Stomach (tissue), 4 donors: ENCODE measurements around the gene SOHLH2.

Experiments used
- EP300 ChIP-seq: sonication (generic); formaldehyde crosslinking; IDR thresholded peaks from one replicate; pipeline ENCODE4 v1.6.1; 2017; ENCODE audit warnings: antibody characterized with exemption
- POLR2AphosphoS5 ChIP-seq, 3 donors: sonication (generic); formaldehyde crosslinking; IDR thresholded peaks; one replicate each; pipeline ENCODE4 v1.6.1; 2016; ENCODE audit warnings: antibody characterized with exemption in 3 of 3
- TF ChIP-seq, protein P1 (sequence below), 7 experiments: fragments of 450-650 bp in 4 of 7; fragments of 200-600 bp in 3 of 7; sonication (generic) in 3 of 7; IDR thresholded peaks; one replicate each; pipeline ENCODE4 v1.5.1; 2016 to 2019; ENCODE audit warnings: antibody characterized with exemption in 7 of 7, control low read depth in 2 of 7, mild to moderate bottlenecking in 1 of 7

DNA sequence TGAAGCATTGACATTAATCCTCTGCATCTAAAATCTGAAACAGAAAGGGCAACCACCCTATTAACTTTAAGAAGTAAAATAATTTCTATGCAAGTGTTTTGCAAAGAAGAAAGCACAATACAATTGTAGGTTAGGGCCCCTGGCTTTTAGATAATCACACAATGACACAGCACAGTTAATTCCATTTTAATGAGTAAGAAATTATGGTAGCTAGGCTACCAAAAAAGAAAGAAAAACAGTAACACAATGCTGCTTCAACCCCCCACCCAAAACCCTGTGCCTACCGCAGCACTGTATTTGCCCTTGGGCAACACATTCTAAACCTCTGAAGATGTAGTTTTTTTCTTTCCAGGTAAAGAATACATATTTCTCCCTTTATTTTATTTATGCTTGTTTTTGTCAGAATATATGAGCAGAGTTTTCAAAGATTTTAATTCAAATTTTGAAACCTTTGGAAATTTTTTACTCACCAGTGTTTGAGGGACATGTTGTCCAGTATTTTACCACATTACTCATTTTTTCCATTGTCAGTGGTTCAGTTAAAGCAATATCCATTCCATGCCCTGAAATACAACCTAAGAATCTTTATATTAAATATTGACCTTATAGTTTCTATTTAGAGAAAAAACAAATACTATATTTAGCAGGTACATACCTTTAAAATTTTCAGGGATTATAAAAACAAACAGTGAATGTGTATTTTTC lies 21.1 kb downstream of the SOHLH2 start:
- TF ChIP-seq, protein P1, sequence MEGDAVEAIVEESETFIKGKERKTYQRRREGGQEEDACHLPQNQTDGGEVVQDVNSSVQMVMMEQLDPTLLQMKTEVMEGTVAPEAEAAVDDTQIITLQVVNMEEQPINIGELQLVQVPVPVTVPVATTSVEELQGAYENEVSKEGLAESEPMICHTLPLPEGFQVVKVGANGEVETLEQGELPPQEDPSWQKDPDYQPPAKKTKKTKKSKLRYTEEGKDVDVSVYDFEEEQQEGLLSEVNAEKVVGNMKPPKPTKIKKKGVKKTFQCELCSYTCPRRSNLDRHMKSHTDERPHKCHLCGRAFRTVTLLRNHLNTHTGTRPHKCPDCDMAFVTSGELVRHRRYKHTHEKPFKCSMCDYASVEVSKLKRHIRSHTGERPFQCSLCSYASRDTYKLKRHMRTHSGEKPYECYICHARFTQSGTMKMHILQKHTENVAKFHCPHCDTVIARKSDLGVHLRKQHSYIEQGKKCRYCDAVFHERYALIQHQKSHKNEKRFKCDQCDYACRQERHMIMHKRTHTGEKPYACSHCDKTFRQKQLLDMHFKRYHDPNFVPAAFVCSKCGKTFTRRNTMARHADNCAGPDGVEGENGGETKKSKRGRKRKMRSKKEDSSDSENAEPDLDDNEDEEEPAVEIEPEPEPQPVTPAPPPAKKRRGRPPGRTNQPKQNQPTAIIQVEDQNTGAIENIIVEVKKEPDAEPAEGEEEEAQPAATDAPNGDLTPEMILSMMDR (IDR thresholded peaks at IDR 0.05), result no peak
- TF ChIP-seq POLR2AphosphoS5 (IDR thresholded peaks at IDR 0.05), result no peak
- TF ChIP-seq EP300, result no peak
